ENCODE data around the gene RPL10A. TPM values are rescaled to one million over a fixed set of nuclear protein-coding genes. Genes with fewer than 3 reads are reported as not detected.
A peak's percentile ranks its signal among the peaks of the same experiment; 100 is the strongest.

The RPL10A gene
- total and polyA plus RNA-seq, 2 of the 13 experiments (the other 11 are each of a cell fraction or from before 2014, with no cell fraction given), result 1,854 to 2,726 TPM

DNA sequence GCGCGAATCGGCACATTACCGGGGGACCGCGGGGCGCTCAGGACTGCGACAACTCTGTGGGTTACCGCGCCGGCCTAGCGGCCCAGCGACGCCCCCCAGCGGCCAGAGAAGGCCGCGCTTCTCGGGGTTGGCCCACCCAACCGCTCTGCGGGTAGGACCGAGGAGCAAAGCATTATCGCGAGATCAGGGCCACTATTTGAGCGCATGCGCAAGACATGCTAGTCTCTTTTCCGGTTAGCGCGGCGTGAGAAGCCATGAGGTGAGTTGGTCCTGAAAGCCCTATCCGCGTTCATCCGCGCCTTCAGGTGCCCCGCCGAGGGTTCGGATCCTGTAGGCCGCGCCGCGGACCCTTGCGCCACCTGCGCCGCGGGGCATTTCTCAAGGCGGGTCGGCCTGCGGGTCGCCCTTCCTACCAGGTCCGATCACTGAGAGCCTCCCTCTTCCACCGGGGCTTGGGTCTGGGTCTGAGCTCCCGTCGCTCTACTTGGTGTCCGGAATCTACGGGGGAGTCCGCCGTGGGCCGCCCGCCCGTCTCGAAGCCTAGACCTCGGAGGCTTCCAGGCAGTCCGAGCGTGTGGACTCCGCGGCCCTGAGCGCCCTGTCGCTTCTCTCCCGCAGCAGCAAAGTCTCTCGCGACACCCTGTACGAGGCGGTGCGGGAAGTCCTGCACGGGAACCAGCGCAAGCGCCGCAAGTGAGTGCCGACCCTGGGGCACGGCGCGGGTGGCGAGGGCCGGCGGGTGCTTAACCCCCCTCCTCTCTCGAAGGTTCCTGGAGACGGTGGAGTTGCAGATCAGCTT is at the start of gene RPL10A (continued):
- peak; percentile 90; the same call in 1 of the 2 replicates for TF ChIP-seq GATA4 (IDR thresholded peaks at IDR 0.05; ENCODE audit: borderline replicate concordance, low read depth)
- peak; percentile 62; the same call in 1 of the 2 replicates for TF ChIP-seq SSRP1 (CRISPR knock-in tag; IDR thresholded peaks at IDR 0.05)
- no peak; the same call in 1 of the 2 replicates for TF ChIP-seq CEBPB (IDR thresholded peaks at IDR 0.05; ENCODE audit: borderline replicate concordance, low read depth, low read length)
- peak; percentile 87; the same call in 1 of the 2 replicates for TF ChIP-seq PITX1 (CRISPR knock-in tag; IDR thresholded peaks at IDR 0.05)
- peak; percentile 100 for TF ChIP-seq MYC (CRISPR knock-in tag; IDR thresholded peaks at IDR 0.05; ENCODE audit: borderline replicate concordance)
- TF ChIP-seq SP2 (CRISPR knock-in tag; IDR thresholded peaks at IDR 0.05), result peak; percentile 47
- TF ChIP-seq, protein P1, sequence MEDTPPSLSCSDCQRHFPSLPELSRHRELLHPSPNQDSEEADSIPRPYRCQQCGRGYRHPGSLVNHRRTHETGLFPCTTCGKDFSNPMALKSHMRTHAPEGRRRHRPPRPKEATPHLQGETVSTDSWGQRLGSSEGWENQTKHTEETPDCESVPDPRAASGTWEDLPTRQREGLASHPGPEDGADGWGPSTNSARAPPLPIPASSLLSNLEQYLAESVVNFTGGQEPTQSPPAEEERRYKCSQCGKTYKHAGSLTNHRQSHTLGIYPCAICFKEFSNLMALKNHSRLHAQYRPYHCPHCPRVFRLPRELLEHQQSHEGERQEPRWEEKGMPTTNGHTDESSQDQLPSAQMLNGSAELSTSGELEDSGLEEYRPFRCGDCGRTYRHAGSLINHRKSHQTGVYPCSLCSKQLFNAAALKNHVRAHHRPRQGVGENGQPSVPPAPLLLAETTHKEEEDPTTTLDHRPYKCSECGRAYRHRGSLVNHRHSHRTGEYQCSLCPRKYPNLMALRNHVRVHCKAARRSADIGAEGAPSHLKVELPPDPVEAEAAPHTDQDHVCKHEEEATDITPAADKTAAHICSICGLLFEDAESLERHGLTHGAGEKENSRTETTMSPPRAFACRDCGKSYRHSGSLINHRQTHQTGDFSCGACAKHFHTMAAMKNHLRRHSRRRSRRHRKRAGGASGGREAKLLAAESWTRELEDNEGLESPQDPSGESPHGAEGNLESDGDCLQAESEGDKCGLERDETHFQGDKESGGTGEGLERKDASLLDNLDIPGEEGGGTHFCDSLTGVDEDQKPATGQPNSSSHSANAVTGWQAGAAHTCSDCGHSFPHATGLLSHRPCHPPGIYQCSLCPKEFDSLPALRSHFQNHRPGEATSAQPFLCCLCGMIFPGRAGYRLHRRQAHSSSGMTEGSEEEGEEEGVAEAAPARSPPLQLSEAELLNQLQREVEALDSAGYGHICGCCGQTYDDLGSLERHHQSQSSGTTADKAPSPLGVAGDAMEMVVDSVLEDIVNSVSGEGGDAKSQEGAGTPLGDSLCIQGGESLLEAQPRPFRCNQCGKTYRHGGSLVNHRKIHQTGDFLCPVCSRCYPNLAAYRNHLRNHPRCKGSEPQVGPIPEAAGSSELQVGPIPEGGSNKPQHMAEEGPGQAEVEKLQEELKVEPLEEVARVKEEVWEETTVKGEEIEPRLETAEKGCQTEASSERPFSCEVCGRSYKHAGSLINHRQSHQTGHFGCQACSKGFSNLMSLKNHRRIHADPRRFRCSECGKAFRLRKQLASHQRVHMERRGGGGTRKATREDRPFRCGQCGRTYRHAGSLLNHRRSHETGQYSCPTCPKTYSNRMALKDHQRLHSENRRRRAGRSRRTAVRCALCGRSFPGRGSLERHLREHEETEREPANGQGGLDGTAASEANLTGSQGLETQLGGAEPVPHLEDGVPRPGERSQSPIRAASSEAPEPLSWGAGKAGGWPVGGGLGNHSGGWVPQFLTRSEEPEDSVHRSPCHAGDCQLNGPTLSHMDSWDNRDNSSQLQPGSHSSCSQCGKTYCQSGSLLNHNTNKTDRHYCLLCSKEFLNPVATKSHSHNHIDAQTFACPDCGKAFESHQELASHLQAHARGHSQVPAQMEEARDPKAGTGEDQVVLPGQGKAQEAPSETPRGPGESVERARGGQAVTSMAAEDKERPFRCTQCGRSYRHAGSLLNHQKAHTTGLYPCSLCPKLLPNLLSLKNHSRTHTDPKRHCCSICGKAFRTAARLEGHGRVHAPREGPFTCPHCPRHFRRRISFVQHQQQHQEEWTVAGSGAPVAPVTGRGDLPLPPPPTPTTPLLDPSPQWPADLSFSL (CRISPR knock-in tag; IDR thresholded peaks at IDR 0.05), result no peak; the same call in 1 of the 2 replicates
- peak; percentile 81 for TF ChIP-seq JUND (CRISPR knock-in tag; IDR thresholded peaks at IDR 0.05)
- TF ChIP-seq, protein P2, sequence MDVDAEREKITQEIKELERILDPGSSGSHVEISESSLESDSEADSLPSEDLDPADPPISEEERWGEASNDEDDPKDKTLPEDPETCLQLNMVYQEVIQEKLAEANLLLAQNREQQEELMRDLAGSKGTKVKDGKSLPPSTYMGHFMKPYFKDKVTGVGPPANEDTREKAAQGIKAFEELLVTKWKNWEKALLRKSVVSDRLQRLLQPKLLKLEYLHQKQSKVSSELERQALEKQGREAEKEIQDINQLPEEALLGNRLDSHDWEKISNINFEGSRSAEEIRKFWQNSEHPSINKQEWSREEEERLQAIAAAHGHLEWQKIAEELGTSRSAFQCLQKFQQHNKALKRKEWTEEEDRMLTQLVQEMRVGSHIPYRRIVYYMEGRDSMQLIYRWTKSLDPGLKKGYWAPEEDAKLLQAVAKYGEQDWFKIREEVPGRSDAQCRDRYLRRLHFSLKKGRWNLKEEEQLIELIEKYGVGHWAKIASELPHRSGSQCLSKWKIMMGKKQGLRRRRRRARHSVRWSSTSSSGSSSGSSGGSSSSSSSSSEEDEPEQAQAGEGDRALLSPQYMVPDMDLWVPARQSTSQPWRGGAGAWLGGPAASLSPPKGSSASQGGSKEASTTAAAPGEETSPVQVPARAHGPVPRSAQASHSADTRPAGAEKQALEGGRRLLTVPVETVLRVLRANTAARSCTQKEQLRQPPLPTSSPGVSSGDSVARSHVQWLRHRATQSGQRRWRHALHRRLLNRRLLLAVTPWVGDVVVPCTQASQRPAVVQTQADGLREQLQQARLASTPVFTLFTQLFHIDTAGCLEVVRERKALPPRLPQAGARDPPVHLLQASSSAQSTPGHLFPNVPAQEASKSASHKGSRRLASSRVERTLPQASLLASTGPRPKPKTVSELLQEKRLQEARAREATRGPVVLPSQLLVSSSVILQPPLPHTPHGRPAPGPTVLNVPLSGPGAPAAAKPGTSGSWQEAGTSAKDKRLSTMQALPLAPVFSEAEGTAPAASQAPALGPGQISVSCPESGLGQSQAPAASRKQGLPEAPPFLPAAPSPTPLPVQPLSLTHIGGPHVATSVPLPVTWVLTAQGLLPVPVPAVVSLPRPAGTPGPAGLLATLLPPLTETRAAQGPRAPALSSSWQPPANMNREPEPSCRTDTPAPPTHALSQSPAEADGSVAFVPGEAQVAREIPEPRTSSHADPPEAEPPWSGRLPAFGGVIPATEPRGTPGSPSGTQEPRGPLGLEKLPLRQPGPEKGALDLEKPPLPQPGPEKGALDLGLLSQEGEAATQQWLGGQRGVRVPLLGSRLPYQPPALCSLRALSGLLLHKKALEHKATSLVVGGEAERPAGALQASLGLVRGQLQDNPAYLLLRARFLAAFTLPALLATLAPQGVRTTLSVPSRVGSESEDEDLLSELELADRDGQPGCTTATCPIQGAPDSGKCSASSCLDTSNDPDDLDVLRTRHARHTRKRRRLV (CRISPR knock-in tag; IDR thresholded peaks at IDR 0.05), result peak; percentile 84
- 0 out of 2 replicates have a peak, but pooled peaks have one; percentile 51 for TF ChIP-seq DPF2 (CRISPR knock-in tag; IDR thresholded peaks at IDR 0.05; ENCODE audit: borderline replicate concordance, low read depth)
- TF ChIP-seq, protein P3, sequence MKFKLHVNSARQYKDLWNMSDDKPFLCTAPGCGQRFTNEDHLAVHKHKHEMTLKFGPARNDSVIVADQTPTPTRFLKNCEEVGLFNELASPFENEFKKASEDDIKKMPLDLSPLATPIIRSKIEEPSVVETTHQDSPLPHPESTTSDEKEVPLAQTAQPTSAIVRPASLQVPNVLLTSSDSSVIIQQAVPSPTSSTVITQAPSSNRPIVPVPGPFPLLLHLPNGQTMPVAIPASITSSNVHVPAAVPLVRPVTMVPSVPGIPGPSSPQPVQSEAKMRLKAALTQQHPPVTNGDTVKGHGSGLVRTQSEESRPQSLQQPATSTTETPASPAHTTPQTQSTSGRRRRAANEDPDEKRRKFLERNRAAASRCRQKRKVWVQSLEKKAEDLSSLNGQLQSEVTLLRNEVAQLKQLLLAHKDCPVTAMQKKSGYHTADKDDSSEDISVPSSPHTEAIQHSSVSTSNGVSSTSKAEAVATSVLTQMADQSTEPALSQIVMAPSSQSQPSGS (CRISPR knock-in tag; IDR thresholded peaks at IDR 0.05), result peak; percentile 79
- peak; percentile 91; the same call in 1 of the 2 replicates for TF ChIP-seq RNF2 (conservative IDR thresholded peaks at IDR 0.05; ENCODE audit: low read depth)
- peak; percentile 86 for TF ChIP-seq TGIF2 (CRISPR knock-in tag; IDR thresholded peaks at IDR 0.05)
- peak; percentile 80; the same call in 1 of the 2 replicates for TF ChIP-seq HOXD1 (CRISPR knock-in tag; IDR thresholded peaks at IDR 0.05)
